Measurements from ENCODE around the gene VWA5A.
"Not testable (repeated sequence)": the region's sequence is repeated elsewhere in the genome, so short reads cannot be mapped to it uniquely, and the experiment has no call there.

Gene VWA5A

DNA sequence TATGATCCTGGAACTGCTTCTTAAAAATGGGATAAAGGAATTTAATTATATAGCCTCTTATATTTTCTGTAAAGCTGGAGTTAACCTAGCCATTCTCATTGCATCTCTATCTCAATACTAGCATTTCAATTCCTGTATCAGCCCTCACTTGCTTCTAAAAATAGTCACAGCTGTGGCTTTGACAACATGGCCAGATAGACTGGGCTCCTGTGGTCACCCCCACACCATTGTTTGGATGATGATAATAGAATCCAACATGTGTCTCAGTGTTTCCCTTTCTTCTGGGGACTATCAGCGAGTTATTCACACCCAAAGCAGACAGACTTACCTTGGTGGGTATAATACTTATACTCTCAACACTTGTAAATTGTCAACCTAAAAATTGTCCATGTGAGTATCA lies 6.9 kb downstream of the VWA5A start:
- no peak for DNase-seq (ENCODE audit: low read depth)
- H3K4me3 ChIP-seq (ENCODE audit: control insufficient read depth, low read depth, low read length) = no peak overlapping the region
- TF ChIP-seq, protein P1, sequence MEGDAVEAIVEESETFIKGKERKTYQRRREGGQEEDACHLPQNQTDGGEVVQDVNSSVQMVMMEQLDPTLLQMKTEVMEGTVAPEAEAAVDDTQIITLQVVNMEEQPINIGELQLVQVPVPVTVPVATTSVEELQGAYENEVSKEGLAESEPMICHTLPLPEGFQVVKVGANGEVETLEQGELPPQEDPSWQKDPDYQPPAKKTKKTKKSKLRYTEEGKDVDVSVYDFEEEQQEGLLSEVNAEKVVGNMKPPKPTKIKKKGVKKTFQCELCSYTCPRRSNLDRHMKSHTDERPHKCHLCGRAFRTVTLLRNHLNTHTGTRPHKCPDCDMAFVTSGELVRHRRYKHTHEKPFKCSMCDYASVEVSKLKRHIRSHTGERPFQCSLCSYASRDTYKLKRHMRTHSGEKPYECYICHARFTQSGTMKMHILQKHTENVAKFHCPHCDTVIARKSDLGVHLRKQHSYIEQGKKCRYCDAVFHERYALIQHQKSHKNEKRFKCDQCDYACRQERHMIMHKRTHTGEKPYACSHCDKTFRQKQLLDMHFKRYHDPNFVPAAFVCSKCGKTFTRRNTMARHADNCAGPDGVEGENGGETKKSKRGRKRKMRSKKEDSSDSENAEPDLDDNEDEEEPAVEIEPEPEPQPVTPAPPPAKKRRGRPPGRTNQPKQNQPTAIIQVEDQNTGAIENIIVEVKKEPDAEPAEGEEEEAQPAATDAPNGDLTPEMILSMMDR (conservative IDR thresholded peaks at IDR 0.05; ENCODE audit: control insufficient read depth, insufficient read depth, low read depth, low read length) = no peak

DNA sequence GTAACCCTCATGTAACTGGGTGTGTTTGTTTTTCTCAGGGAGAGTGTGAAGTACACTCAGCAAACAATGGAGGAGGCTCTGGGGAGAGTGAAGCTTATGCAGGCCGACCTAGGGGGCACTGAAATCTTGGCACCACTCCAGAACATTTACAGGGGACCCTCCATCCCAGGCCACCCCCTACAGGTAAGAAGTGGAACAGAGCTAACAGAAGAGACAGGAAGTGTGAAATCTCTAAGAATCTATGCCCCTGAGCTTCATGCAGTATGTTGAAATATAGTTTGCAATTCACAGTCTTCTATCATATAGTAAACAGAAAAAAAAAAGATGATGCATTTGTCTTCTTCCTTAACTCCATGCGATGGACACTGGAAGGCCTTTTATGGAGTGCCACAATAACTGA lies 8.4 kb downstream of the VWA5A start:
- H3K4me3 ChIP-seq (ENCODE audit: control insufficient read depth, low read depth, low read length) = no peak overlapping the region
- no peak for DNase-seq (ENCODE audit: low read depth)

DNA sequence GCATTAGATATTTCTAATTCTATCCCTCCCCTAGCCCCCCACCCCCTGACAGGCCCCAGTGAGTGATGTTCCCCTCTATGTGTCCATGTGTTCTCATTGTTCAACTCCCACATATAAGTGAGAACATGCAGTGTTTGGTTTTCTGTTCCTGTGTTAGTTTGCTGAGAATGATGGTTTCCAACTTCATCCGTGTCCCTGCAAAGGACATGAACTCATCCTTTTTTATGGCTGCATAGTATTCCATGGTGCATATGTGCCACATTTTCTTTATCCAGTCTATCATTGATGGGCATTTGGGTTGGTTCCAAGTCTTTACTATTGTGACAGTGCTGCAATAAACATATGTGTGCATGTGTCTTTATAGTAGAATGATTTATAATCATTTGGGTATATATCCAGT lies 11.9 kb downstream of the VWA5A start:
- not testable (repeated sequence) for DNase-seq (ENCODE audit: low read depth)

More for the DNA sequence above, 8.4 kb downstream of the VWA5A start:
- TF ChIP-seq, protein P1 (conservative IDR thresholded peaks at IDR 0.05; ENCODE audit: control insufficient read depth, insufficient read depth, low read depth, low read length) = no peak

DNA sequence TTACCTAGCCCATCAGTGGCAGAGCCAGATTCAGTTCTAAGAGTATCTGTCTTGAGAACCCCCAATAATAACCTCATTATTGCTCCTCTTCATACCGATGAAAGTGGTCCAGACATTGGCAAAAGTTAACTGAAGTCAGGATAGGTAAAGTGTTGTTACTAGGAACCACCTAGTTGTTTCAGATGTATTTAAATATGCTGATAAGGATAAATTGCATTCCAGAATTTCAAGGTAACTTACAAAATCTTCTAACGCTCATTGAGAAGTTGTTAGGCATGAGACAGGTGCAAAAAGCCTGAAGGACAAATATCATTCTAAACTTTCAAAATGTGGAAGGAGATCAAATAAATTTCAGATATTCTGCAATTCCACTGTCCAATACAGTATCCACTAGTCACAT lies 27.8 kb downstream of the VWA5A start:
- DNase-seq (ENCODE audit: low read depth) = no peak
- no peak overlapping the region for H3K4me3 ChIP-seq (ENCODE audit: control insufficient read depth, low read depth, low read length)
- TF ChIP-seq, protein P1 (conservative IDR thresholded peaks at IDR 0.05; ENCODE audit: control insufficient read depth, insufficient read depth, low read depth, low read length) = no peak

More for the DNA sequence above, 11.9 kb downstream of the VWA5A start:
- H3K4me3 ChIP-seq (ENCODE audit: control insufficient read depth, low read depth, low read length) = not testable (repeated sequence)

DNA sequence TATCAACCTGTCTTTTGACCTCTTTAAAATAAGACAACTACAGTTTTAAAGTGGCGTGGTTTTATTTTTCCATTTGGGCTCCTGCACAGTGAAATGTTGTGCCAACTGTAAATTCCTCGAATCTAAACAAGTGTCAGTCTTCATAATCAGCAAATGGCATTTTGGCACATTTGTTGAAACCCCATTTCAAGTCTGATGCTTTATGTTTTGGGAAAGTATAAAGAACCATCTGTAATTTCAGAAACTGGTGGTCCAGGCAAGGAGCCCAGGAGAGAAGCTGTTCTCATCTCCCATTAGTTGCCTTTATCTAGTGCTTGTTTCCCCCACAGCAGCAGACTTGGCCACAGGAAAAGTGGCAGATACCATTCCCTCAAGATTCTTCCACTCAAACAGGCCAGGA lies 32.7 kb downstream of the VWA5A start:
- DNase-seq (ENCODE audit: low read depth) = no peak
- TF ChIP-seq, protein P1 (conservative IDR thresholded peaks at IDR 0.05; ENCODE audit: control insufficient read depth, insufficient read depth, low read depth, low read length) = no peak
- no peak overlapping the region for H3K4me3 ChIP-seq (ENCODE audit: control insufficient read depth, low read depth, low read length)

DNA sequence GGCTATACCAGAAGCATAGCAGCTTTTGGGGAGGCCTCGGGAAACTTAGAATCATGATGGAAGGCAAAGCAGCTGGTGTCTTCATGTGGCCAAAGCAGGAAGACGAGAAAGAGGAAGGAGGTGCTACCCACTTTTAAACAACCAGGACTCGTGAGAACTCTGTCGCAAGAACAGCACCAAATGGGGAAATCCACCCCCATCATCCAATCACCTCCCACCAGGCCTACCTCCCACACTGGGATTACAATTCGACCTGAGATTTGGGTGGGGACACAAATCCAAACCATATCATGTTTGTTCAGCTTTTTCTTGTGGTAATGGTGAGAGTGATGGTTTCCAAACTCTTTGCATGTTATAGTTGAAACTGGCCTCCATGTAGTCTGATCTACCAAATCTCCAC lies 35.4 kb downstream of the VWA5A start:
- DNase-seq (ENCODE audit: low read depth) = no peak
- H3K4me3 ChIP-seq (ENCODE audit: control insufficient read depth, low read depth, low read length) = no peak overlapping the region
- TF ChIP-seq, protein P1 (conservative IDR thresholded peaks at IDR 0.05; ENCODE audit: control insufficient read depth, insufficient read depth, low read depth, low read length) = no peak

DNA sequence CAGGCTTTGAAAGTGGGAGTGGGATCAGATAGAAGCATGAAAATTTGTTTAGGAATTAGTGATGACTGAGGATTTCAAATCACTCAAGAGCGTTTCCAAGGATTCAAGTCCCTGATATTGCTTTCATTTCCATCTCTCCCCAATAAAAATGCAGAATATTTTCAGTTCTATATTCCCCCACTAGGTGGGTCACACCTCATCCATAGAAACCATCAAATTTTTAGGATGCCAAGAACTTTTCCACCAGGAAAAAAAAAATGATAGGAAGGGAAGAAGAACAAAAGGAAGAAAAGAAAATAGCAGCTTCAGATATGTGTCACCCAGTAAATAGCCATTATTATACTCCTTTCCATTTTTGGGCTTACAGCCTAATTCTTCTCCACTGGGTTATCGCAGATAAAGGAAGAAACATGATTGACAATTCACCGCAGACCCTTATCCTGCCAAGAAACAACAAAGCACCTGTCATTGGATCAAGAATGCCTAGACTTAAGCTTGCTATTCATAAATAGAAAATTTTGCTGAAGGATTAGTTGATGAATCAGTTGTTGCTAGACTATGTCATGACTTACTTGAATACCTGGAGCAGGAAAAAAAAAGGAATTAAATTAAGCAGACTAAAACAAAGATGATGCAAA lies 37.6 kb downstream of the VWA5A start:
- H3K4me3 ChIP-seq (ENCODE audit: control insufficient read depth, low read depth, low read length) = no peak overlapping the region
- DNase-seq (ENCODE audit: low read depth) = no peak
- TF ChIP-seq, protein P1 (conservative IDR thresholded peaks at IDR 0.05; ENCODE audit: control insufficient read depth, insufficient read depth, low read depth, low read length) = no peak

All from fibroblast of mammary gland (primary cell).